HG02571 (cell line): ENCODE results near the gene PAPSS2.
A peak's percentile ranks its signal among the peaks of the same experiment; 100 is the strongest.

ENCODE experiments used
- ATAC-seq: cut with Tn5 transposase; IDR thresholded peaks from one replicate; pipeline ENCODE4 v1.9.1; 2021; ENCODE audit warnings: mild to moderate bottlenecking, moderate library complexity; ENCODE audit not compliant: unreplicated experiment

Gene PAPSS2

DNA sequence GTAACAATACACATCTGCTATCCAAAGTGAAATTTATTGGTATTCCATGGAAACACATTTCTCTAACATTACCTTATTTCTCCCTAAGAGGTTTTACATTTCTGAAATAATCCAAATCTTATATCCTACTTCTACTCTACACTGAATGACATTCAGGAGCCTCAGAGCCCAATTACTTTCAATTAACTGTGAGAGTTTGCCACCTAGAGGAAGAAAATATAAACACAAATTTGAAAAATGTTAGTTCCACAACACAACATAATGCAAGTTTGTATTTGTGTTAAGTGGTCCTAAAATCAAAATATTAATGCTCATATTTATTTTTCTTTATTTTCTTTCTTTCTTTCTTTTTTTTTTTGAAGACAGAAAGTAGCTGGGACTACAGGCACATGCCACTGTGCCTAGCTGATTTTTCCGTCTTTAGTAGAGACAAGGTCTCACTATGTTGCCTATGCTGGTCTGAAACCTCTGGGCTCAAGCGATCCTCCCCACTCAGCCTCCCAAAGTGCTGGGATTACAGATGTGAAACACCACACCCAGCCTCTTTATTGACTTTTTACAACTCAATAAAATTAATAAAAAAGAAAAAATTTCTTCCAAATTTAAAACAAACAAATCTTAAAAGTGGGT, 112.3 kb downstream of the PAPSS2 start:
- ATAC-seq = no peak

DNA sequence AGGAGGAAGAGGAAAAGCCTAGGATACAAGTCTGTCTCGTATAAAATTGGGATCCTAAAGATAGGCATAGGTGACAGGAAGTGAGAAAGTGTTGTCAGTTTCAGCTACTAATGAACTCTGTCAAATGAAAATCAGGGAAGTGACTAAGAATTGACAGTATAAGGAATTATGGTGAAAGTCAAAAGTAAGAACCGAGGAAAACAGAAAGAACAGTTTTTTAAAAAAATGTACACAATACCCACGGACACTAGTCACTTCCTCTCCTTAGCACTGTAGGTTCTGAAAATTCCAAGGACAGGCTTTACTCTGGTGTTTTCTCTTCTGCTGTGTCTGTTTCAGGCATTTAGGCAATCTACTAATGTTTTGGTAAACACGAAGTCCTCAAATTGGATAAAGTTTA, 116.1 kb downstream of the PAPSS2 start:
- no peak for ATAC-seq

DNA sequence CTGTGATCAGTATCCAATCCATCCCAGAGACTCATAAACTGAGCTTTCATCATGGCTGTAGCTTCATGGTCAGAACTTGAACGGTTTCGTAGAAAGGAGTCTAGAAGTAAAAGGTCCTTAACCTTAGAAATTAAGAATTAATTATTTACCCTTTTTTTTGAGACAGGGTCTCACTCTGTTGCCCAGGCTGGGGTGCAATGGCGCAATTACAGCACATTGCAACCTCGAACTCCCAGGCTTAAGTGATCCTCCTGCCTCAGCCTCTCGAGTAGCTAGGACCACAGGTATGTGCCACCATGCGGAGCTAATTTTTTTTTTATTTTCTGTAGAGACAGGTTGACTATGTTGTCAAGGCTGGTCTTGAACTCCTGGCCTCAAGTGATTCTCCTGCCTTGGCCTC, 116.7 kb downstream of the PAPSS2 start:
- no peak for ATAC-seq

GRCh38 chr10:87781545-87781944, 121.9 kb downstream of the PAPSS2 start:
- no peak for ATAC-seq

DNA sequence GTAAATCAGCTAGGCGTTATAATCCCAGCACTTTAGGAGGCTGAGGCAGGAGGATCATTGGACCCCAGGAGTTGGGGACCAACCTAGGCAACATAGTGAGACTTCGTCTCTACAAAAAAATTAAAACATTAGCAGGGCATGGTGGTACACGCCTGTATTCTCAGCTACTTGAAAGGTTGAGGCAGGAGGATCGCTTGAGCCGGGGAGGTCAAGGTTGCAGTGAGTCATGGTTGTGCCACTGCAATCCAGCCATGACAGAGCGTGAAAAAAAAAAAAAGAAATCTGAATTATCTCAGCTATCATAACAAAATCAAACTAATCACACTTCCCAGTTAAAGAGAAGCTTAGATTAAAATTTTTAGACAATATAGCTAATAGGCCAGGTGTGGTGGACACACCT, 123.0 kb downstream of the PAPSS2 start:
- no peak for ATAC-seq

DNA sequence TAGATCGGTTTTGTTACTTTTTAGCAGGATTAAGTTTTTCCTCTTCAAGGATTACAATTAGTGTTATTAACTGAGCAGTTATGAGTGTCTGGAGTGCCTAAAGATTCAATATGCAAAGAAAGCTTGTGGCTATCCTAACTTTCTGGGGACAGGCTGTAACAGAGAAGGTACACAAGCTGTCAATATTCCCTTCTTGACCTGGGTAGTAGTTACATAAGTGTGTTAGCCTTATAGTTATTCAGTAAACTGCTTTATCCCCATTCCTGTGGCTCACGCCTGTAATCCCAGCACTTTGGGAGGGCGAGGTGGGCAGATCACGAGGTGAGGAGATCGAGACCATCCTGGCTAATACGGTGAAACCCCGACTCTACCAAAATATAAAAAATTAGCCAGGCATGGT, 126.7 kb downstream of the PAPSS2 start:
- ATAC-seq = no peak

DNA sequence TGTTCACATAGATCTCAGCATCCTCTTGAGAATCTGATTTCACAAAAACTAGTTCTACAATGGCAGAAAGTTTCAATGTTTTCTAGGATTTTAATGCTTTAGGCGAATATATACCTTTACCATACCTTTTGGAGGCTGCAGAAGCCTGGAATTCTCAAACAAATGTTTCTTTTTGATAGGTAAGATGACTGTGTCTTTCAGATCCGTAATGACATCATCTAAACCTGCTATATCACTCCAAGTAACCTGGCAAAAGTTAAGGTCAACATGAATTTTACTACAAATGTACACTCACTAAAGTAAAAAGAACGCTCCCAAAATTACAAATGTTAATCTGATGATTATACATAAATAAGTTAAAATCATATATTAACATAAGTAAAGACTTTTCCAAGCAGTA, 130.5 kb downstream of the PAPSS2 start:
- no peak for ATAC-seq

- peak; percentile 69 for ATAC-seq
These were observed 134.6 kb downstream of the PAPSS2 start for GRCh38 chr10:87794285-87794684.
